Measurements from ENCODE around the gene SAMD4A.

- TF ChIP-seq EZH2 (IDR thresholded peaks at IDR 0.05; ENCODE audit: insufficient read depth, poor library complexity, severe bottlenecking) (no peak), EZH2phosphoT487 (IDR thresholded peaks at IDR 0.05; ENCODE audit: insufficient read depth, low read depth) (no peak)
These were observed 162.0 kb downstream of the SAMD4A start for GRCh38 chr14:54728700-54729527.
